NCI-H526 (cell line): ENCODE results near the gene CHTF18.
"Not testable (repeated sequence)": the region's sequence is repeated elsewhere in the genome, so short reads cannot be mapped to it uniquely, and the experiment has no call there.

ENCODE experiments used
- DNase-seq, 2 experiments: peaks; one replicate each; lab custom pipeline; 2025; lab: John Stamatoyannopoulos, UW

Gene CHTF18

GRCh38 chr16:830107-830870, 41.9 kb downstream of the CHTF18 start:
- no peak for DNase-seq

- DNase-seq = no peak
These were observed 42.6 kb downstream of the CHTF18 start for GRCh38 chr16:830871-831570.

GRCh38 chr16:831571-832413, 43.4 kb downstream of the CHTF18 start:
- DNase-seq = no peak

GRCh38 chr16:832652-833336, 44.4 kb downstream of the CHTF18 start:
- no peak for DNase-seq

- no peak for DNase-seq
These were observed 45.0 kb downstream of the CHTF18 start for GRCh38 chr16:833411-833810.

GRCh38 chr16:835373-835772, 47.0 kb downstream of the CHTF18 start:
- DNase-seq = no peak

- no peak for DNase-seq
These were observed 47.8 kb downstream of the CHTF18 start for GRCh38 chr16:836221-836620.

- DNase-seq = not testable (repeated sequence)
These were observed 48.4 kb downstream of the CHTF18 start for GRCh38 chr16:836822-837221.

- no peak for DNase-seq
These were observed 50.3 kb downstream of the CHTF18 start for GRCh38 chr16:838741-839140.

- no peak for DNase-seq
These were observed 51.4 kb downstream of the CHTF18 start for GRCh38 chr16:839643-840408.

GRCh38 chr16:840561-841454, 52.4 kb downstream of the CHTF18 start:
- no peak for DNase-seq

- DNase-seq = no peak
These were observed 53.1 kb downstream of the CHTF18 start for GRCh38 chr16:841455-842060.

GRCh38 chr16:842061-842476, 53.6 kb downstream of the CHTF18 start:
- DNase-seq = no peak

- DNase-seq = no peak
These were observed 54.5 kb downstream of the CHTF18 start for GRCh38 chr16:842711-843560.

- no peak for DNase-seq
These were observed 55.4 kb downstream of the CHTF18 start for GRCh38 chr16:843771-844170.

- no peak for DNase-seq
These were observed 56.4 kb downstream of the CHTF18 start for GRCh38 chr16:844638-845350.

GRCh38 chr16:845351-845745, 56.9 kb downstream of the CHTF18 start:
- DNase-seq = no peak

- no peak for DNase-seq
These were observed 58.7 kb downstream of the CHTF18 start for GRCh38 chr16:847151-847550.
